ACHN (cell line): Measurements from ENCODE around the gene CHST13.

Source experiments
- DNase-seq: peaks from one replicate; pipeline ENCODE4 v3.0.0-alpha.2; 2015
- in situ Hi-C: cut with HindIII; loops from 2 replicates; pipeline ENCODE4 v1.10.0; 2017; ENCODE audit warnings: low sequenced_read_pairs, low pct_ligation_motif_present, low pct_unique_long_range_greater_than_20kb

The CHST13 gene

DNA sequence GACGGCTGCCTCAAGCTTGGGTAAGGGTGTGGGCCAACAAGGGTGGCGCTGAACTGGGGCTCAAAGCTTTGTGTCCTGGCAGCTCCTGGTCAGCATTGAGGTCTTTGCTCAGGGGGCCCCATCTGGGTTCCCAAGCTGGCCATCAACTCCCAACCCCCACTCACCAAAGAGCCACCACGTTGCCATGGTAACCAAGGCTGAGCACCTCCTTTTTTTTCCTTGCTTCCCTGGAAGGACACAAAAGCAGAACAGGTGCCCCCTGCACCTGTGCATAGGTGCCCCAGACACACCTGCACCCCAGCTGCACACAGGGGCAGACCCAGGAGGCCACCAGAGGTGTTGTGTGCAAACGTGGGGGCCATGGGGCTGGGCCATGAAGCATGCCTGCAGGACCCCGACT, 22.9 kb upstream of the CHST13 start:
- DNase-seq = no peak
- in situ Hi-C loops = no loop called here

DNA sequence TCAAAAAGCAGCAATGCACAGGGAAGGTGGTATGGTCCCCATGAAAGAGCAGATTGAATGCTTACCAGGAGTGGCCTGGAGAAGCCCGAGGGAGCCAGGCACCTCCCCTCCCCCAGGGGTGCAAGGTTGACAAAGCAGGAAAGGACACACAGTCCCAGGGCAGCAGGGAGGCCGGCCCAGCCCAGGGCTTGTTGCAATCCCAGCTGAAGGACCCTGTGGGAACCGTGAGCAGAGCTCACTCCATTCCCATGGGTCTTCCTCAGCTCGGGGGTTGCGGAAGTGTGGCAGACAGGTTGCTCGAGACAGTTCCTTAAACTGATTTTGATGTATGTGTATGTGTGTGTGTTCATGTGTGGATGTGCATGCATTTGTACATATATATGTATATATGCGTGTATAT, 22.2 kb upstream of the CHST13 start:
- in situ Hi-C loops = no loop called here

DNA sequence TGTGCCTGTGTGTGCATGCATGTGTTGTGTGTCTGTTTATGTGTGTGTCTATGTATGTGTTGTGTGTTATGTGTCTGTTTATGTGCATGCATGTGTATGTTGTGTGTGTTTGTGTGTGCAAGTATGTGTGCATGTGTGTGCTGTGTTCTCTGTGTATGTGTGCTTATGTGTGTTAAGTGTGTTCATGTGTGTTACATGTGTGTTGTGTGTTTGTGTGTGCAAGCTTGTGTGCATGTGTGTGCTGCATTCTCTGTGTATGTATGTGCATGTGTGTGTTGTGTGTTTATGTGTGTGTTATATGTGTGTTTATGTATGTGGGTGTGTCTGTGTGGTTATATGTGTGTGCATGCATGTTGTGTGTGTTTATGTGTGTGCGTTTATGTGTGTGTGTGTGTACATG, 21.3 kb upstream of the CHST13 start:
- in situ Hi-C loops = no loop called here
- DNase-seq = no peak

More for the DNA sequence above, 22.2 kb upstream of the CHST13 start:
- DNase-seq = no peak

DNA sequence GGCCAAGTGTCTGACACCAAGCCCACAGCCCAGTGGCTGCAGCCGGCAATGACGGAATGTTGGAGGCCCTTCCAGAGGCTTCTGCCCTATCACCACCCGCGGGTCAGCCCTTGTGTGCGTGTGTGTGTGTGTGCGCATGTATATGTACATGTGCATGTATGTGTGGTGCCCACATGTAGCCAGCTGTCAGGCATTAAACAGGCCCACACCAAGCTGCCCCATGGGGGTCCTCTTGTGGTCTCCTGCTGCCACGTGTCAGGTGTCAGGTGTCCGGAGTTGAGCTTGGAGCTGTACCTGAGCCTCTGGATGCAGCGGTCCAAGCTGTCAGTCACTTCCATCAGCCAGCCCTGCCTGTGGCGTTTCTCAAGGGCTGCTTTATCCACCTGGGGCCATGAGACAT, 20.3 kb upstream of the CHST13 start:
- in situ Hi-C loops = no loop called here
- no peak for DNase-seq

DNA sequence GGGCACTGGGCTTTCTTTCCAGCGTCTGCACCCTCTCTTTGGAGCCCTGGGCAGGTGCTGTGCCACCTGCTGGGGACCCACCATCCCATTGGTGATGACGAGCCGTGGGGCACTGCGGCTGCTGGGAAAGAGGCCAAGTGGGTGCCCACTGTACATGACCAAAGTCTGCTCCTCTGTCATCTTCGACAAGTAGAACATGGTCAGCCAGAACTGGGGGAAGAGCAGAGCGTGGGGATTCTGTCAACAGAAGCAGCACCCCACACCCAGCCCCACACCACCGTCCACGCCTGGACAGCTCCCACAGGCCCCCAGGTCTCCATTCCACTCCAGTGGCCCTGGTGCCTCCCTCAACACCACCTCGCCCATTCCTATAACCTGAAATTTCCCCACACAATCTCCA, 16.1 kb upstream of the CHST13 start:
- DNase-seq = no peak
- in situ Hi-C loops = no loop called here

DNA sequence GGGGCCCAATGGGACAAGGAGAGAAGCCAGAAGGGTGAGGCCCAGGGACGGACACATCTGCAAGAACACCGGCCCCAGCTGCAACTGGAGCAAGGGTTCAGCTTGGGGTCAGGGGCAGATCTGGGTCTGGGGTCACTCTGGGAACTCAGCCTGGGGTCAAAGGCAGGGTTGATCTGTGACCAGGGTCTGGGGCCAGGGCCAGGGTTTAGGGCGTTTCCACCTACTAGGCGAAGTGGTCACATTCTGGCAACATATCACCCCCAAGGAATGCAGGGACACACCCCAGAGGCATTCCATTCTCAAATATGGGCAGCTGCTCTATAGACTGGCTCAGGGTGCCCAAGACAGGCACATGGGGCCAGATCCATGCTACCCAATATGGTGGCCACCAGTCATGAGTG, 15.4 kb upstream of the CHST13 start:
- in situ Hi-C loops = no loop called here
- no peak for DNase-seq

DNA sequence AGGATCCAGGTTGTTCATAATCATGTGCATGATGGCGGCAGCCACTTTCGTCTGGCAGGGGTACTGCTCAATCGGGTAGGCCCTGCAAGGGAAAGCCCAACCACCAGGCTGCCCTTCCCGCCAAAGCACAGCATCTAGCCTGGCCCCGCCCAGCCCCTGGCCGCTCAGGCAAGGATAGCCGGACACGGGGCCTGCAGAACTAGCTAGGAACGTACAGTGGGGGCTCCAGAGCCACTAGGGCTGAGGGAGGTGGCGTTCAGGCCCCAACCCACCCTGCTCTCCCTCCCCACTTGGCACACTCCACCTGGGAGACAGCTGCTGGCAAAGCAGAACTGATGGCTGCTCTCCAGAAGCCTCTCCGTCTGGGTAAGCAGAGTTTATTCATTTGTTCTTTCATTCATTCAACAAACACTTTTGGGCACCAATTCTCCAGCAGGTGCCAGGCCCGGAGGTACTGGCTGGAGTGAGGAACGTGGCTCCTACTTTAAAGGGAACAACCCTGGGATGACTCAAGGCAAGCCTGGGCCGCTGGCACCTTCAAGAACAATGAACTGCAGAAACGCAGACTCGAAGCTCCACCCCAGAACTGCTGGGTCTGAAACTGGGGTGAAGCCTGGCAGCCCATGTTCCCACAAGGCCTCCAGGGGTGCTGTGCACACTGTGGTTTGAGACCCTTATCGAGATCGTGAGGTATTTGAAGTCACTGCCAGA, 14.2 kb upstream of the CHST13 start:
- in situ Hi-C loops = no loop called here
- no peak for DNase-seq

DNA sequence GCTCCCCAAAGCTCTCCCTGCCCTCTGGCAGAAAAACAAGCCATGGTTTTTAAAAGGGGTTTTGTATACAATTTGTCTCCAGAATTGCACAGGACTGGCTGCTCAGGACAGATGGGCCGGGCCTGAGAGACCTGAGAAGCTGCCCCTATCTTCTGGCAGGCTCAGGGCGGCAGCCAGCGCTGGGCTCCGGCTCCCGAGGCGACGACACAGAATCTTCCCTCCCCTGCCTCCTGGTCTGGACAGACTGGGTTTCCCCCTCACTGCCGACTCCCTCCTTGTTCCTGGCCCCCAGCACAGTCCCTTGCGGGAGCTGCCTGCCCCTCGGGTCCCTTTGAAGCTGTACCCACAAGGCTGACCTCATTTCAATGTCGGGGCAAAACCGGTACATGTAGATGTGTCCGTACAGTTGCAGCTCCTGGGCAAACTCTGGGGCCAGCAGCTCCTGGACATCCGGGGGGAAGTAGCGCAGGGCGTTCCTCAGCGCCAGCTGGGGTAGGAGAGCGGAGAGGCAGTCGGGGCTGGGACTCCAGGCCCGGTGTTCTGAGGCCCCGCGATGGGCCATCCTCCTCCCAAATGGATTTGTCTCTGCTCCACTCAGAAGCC, 13.5 kb upstream of the CHST13 start:
- in situ Hi-C loops = no loop called here
- DNase-seq = no peak

DNA sequence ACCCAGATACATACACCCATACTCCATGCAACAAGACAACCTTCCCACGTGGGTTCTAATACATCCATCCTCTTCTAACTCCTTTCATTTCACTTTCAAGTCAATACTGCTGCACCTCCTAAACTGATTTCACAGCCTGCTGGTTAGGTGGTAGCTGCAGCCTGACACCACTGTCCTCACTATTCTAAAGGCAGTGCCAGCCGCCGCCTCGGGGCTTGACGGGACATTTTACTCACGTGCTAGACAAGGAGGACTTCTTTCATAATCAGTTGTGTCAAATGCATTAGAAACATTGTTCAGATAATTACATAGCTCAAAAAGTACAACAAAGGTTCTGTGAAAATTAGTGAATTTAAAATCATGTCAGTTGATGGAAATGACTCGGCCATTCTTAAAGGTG, 12.7 kb upstream of the CHST13 start:
- no peak for DNase-seq
- in situ Hi-C loops = no loop called here

DNA sequence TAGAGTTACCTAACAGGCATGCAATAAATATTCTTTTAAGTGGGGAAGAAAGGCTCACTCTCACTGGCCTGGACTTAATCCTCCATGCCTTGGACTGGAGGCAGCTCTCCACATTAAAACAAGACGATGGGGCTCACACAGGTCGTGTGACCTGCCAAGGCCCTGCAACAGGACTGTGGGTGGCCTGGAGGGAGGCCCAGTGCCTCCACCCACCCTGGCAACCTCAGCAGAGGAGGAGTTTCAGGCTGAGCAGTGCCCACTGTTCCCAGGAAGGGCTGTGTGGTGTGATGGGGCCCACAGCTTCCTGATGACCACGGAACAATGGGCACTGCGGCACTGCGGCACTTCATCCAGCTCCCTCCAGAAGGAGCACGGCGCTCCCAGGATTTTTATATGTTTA, 11.9 kb upstream of the CHST13 start:
- no peak for DNase-seq
- in situ Hi-C loops = no loop called here

DNA sequence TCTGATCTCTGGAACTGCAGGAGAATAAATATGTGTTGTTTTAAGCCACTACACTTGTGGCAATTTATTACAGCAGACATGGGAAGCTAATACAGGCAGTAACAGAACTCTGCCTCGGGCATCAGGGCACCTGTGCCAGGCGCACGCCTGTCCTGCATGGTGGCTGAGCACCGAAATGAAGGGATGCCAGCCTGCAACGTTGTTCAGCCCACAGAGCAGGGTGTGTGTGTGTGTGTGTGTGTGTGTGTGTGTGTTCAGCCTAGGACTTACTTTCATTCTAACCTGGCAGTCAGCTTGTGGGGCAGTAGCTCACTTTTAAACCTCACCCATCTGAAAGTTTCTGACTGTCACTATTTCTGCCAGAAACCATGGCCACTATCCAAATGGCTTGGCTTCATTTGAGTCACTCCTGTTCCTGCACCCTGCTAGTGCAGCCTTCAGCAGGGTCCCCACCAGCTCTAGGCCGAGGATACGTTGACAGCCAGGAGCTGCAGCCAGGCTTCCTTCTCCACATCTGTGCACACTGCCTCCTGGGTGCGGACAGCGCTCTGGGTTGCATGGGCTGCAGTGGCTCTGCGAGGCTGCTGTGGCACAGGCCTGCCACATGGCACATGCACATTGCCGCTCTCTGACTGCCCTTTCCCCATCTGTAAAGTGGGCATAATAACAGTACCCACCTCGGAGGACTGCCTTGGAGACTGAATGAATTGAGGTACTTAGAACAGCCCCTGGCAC, 10.9 kb upstream of the CHST13 start:
- in situ Hi-C loops = no loop called here
- no peak for DNase-seq

DNA sequence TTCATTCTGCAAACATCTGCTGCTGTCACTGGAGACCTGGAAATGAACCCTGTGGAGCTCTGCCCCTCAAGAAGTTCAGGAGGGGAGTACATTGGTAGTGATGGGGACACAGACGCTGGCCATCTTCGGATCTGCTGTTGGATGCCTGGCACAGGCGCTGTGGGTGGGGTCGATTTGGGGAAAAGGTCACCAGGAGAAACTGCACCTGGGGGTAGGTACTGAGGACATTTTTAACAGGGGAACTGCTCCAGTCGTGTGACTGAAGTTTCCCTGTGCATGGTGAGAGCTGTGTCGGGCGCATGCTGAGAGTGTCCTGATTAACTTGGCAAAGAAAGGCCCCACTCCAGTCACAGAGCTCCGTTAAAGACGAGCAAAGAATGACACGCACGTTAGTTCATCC, 9.8 kb upstream of the CHST13 start:
- in situ Hi-C loops = no loop called here
- DNase-seq = no peak

DNA sequence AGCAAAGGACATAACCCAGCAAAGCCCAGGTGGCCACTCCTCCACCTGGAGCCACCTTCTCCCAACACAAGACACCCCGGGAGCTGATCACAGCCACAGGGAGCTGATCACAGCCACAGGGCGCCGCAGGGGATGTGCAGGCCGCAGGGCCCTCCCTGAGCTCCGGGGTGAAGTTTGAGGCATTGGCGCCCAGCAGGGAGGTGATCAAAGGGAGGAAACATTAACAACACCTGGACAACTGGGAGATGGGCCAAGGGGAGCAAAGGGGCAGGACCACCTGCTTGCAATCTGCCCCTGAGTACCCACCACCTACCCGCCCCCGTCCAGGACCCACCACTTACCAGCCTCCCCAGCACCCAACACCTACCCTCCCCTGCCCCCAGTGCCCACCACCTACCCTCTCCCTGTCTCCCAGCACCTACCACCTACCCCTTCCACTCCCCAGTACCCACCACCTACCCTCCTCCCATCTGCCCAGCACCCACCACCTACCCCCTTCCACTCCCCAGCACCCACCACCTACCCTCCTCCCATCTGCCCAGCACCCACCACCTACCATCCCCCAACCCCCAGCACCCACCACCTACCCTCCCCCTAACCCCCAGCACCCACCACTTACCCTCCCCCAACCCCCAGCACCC, 8.8 kb upstream of the CHST13 start:
- in situ Hi-C loops = no loop called here
- DNase-seq = no peak

DNA sequence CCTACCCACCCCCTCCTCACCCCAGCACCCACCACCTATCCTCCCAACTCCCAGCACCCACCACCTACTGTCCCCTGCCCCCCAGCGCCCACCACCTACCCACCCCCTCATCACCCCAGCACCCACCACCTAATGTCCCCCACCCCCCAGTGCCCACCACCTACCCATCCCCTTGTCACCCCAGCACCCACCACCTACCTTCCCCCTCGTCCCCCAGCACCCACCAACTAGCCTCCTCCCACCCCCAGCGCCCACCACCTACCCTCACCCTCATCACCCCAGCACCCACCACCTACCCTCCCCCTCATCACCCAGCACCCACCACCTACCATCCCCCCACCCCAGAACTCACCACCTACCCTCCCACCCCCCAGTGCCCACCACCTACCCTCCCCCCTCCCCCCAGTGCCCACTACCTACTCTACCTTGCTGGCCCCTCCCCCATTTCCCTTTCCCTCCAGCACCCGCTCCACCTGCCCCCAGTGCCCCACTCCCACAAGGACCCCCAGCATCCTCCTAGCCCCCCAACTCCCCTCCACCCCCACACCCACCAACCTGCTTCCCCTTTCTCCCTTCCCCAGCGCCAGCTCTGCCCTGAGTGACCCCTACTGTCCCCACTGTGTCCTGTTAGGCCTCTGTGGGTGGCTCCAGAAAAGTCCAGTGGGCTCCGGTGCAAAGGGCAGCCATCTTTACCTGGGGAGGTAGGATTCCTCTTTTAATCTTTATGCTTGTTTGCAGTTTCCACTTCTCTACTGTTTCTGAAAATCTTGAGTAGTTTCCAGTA, 7.6 kb upstream of the CHST13 start:
- no peak for DNase-seq
- in situ Hi-C loops = no loop called here

DNA sequence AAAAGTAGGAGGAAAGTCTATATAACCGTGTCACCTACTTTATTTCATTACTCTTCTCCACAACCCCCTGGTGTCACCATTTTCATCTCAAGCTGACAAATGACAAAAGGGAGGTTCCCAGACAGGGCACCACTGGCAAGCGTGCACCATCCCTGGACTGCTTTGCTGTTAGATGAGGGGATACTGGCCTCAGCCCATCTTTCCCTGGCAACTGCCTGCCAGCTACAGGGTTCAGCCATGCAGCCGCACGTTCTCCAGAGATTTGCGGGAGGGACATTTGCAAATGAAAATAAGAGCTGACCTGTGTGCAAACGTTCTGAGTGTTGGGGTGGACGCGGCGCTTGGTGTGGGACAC, 7.0 kb upstream of the CHST13 start:
- DNase-seq = no peak
- in situ Hi-C loops = no loop called here

DNA sequence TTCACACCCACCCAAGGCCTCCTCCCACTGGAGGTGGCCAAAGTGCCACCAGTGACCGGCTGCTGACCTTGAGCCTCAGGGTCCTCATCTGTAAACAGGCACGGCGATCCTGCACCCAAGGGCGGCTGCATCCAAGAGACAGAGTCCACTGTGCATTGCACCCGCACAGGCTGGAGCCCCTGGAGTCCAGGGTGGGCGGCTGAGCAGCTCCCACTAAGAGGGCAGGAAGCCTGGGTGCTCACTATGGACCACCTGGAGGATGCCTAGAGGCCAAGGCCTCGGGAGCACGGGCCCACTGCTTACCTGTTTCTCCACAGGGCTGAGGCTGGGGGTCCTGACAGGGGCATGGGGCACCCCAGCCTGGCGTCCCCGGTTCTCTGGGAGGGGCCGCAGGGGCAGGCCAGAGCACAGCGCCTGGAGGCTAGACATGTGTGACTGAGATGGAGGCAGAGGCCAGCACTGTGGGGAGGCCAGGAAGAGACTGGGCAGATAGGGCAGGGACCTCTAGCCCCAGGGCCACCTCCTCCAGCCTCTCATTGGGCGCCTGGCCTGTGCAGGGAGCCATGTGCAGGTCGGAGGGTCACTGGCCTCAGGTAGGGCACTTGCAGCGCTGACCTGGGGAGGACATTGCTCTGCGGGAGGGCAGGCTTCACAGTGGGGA, 6.5 kb upstream of the CHST13 start, which contains the start of gene UROC1:
UROC1 (minus strand) TSS at position 483 of the 661 bp plus-strand sequence; CDS start at position 429, 54 bp downstream.
- DNase-seq = no peak
- in situ Hi-C loops = no loop called here

DNA sequence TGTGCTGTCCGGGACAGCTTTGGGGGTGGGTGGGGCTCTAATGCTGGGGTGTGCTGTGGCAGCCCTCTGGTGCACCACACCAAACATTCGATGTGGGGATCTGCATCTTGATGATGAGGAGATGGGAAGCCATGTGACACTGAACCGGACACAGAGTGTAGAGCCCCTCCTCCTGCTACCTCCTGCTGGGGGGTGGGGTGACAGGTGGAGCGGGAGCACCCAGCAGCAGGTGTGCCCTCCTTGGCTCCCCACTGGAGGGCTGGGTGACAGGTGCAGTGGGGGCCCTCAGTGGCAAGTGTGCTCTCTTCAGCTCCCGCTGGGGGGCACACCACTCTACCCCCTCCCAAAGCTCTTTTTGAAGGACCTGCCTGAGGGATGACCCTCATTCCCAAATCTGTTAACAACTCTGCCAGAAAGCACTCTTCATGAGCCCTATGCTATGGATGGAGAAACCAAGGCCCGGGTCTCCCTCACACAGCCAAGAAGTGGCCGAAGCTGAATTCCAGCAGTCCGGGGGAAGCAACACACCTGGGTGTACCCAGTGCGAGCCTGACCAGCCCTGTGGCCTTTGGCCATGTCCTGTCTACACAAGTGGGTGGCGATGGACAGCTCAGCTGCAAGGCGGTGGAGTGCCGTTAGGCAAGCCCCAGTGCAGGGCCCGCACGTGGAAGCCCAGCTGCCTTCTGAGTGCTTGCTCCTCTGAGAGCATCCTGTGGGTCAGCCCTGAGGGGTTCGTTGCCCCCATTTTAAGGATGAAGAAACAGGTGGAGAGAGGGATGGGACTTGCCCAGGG, 5.8 kb upstream of the CHST13 start:
- in situ Hi-C loops = no loop called here
- DNase-seq = no peak

DNA sequence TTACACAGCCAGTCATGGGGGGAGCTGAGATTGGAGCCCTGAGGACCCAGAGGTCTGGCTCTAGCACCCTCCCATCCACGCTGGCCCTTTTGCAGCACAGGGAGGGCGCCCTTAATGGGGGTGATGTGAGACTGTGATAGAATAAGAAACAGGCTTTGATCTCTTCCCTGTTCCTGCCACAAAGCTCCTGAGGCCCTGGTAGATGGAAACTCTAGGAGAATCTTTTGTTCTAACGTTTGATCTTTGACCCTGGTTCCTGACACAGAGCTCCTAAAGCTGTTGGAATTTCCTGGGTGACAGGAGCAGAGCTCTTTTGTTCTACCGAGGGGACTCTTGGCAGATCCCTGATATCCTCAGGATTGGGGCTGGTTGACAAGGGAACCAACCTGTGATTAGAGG, 5.2 kb upstream of the CHST13 start:
- in situ Hi-C loops = no loop called here
- DNase-seq = no peak
